ENCODE measurements around the gene TIGD3.

- TF ChIP-seq CTCF (conservative IDR thresholded peaks at IDR 0.05) (no peak), EZH2 (IDR thresholded peaks at IDR 0.05; ENCODE audit: low read depth) (no peak)
These were observed 8.4 kb downstream of the TIGD3 start for GRCh38 chr11:65362966-65363365.
